ENCODE measurements around the gene KTN1. TPM values are rescaled to one million over a fixed set of nuclear protein-coding genes. Genes with fewer than 3 reads are reported as not detected.

The KTN1 gene
- total RNA-seq (100 to 1,000 TPM; 125 to 135 TPM), polyA plus RNA-seq (ENCODE audit: insufficient read length in 6 of 6) (100 to 1,000 TPM; 132 to 171 (median 150) TPM)
- long read RNA-seq, donor 1, full-length matches to known transcripts: 5 of 73 reads
- long read RNA-seq, donor 1, partial matches to known transcripts: 68 of 73 reads
- long read RNA-seq, donor 1, other reads (novel, unspliced or antisense): 0 of 73 reads
- long read RNA-seq, donor 2, full-length matches to known transcripts: 3 of 46 reads
- long read RNA-seq, donor 2, partial matches to known transcripts: 43 of 46 reads
- long read RNA-seq, donor 2, other reads (novel, unspliced or antisense): 0 of 46 reads
- long read RNA-seq, donor 3, full-length matches to known transcripts: 1 of 1 reads
- long read RNA-seq, donor 3, partial matches to known transcripts: 0 of 1 reads
- long read RNA-seq, donor 3, other reads (novel, unspliced or antisense): 0 of 1 reads
- long read RNA-seq, donor 4, partial matches to known transcripts: 122 of 127 reads
- long read RNA-seq, donor 4, other reads (novel, unspliced or antisense): 5 of 127 reads
- long read RNA-seq, donor 5, full-length matches to known transcripts: 2 of 62 reads
- long read RNA-seq, donor 5, partial matches to known transcripts: 60 of 62 reads
- long read RNA-seq, donor 5, other reads (novel, unspliced or antisense): 0 of 62 reads
- long read RNA-seq, donor 6, full-length matches to known transcripts: 3 of 23 reads
- long read RNA-seq, donor 6, partial matches to known transcripts: 20 of 23 reads
- long read RNA-seq, donor 6, other reads (novel, unspliced or antisense): 0 of 23 reads
- long read RNA-seq, donor 7, partial matches to known transcripts: 7 of 9 reads
- long read RNA-seq, donor 7, other reads (novel, unspliced or antisense): 0 of 9 reads
- long read RNA-seq, donor 8, full-length matches to known transcripts: 2 of 13 reads
- long read RNA-seq, donor 8, partial matches to known transcripts: 11 of 13 reads
- long read RNA-seq, donor 8, other reads (novel, unspliced or antisense): 0 of 13 reads
- long read RNA-seq, donor 9: 0 reads
- long read RNA-seq, donor 10, partial matches to known transcripts: 82 of 84 reads
- long read RNA-seq, donor 10, other reads (novel, unspliced or antisense): 2 of 84 reads
- long read RNA-seq, donor 11, full-length matches to known transcripts: 2 of 121 reads
- long read RNA-seq, donor 11, partial matches to known transcripts: 119 of 121 reads
- long read RNA-seq, donor 11, other reads (novel, unspliced or antisense): 0 of 121 reads
- long read RNA-seq, donor 12, full-length matches to known transcripts: 1 of 14 reads
- long read RNA-seq, donor 12, partial matches to known transcripts: 13 of 14 reads
- long read RNA-seq, donor 12, other reads (novel, unspliced or antisense): 0 of 14 reads

- ATAC-seq (peak; percentile 96), DNase-seq (peak; percentile 75 to 97 (median 84))
- Histone ChIP-seq H3K9me3 (no peaks in the 10 kb centered on the region), H3K36me3 (no peaks in the 10 kb centered on the region), H3K27ac (peak within 1 kb of the TSS; percentile 90), H3K4me1 (peaks cover 10 to 49% of the 10 kb centered on the region in 2 donors), H3K4me3 (peak within 1 kb of the TSS; percentile 87 to 94), H3K27me3 (no peaks in the 10 kb centered on the region)
- no peak for TF ChIP-seq CTCF (IDR thresholded peaks at IDR 0.05)
- intact Hi-C loops (cut with DNase I): no loop called here
These were observed at the start of gene KTN1 for GRCh38 chr14:55579724-55580469. KTN1 (plus strand) TSS chr14:55580207; CDS start chr14:55612049, 31,842 bp downstream.

- H3K36me3 ChIP-seq: no peaks in the 10 kb centered on the region
- H3K27ac ChIP-seq: no peak overlapping the region
- H3K4me3 ChIP-seq: no peak overlapping the region
- no peak for TF ChIP-seq CTCF (IDR thresholded peaks at IDR 0.05)
- no peaks in the 10 kb centered on the region for H3K4me1 ChIP-seq
- intact Hi-C loops (cut with DNase I): no loop called here
- no peaks in the 10 kb centered on the region for H3K27me3 ChIP-seq
- ATAC-seq: no peak
- no peaks in the 10 kb centered on the region for H3K9me3 ChIP-seq
- DNase-seq: no peak
These were observed 49.5 kb upstream of the KTN1 start for GRCh38 chr14:55530464-55530863.

GRCh38 chr14:55532645-55533344 is 47.2 kb upstream of the KTN1 start:
- intact Hi-C loops (cut with DNase I): no loop called here
- Histone ChIP-seq H3K36me3 (no peaks in the 10 kb centered on the region), H3K27ac (no peak overlapping the region), H3K4me1 (no peaks in the 10 kb centered on the region), H3K4me3 (no peak overlapping the region), H3K27me3 (no peaks in the 10 kb centered on the region), H3K9me3 (peaks cover 0 to 6% of the 10 kb centered on the region in 2 donors)
- no peak for DNase-seq
- ATAC-seq: no peak
- TF ChIP-seq CTCF (IDR thresholded peaks at IDR 0.05): no peak

- no peak for TF ChIP-seq CTCF (IDR thresholded peaks at IDR 0.05)
- intact Hi-C loops (cut with DNase I): no loop called here
- H3K4me1 ChIP-seq: no peaks in the 10 kb centered on the region
- no peak for ATAC-seq
- H3K27ac ChIP-seq: no peak overlapping the region
- no peak for DNase-seq
- H3K36me3 ChIP-seq: no peaks in the 10 kb centered on the region
- no peak overlapping the region for H3K4me3 ChIP-seq
- peaks cover 0 to 6% of the 10 kb centered on the region in 2 donors for H3K9me3 ChIP-seq
- H3K27me3 ChIP-seq: no peaks in the 10 kb centered on the region
These were observed 46.0 kb upstream of the KTN1 start for GRCh38 chr14:55533960-55534359.
